Suprapubic skin (tissue), 4 donors: ENCODE measurements around the gene CSTA. TPM values are rescaled to one million over a fixed set of nuclear protein-coding genes. Genes with fewer than 3 reads are reported as not detected.

ENCODE experiments used
- DNase-seq, 2 donors: peaks; one replicate each; pipeline ENCODE4 v3.0.0-alpha.2; 2019; ENCODE audit warnings: low spot score in 2 of 2
- H3K27ac ChIP-seq: fragments of 200-600 bp; sonication (generic); one replicate; pipeline ENCODE4 v1.5.1; 2019
- H3K27me3 ChIP-seq: fragments of 200-600 bp; sonication (generic); one replicate; pipeline ENCODE4 v1.5.1; 2019
- H3K36me3 ChIP-seq: fragments of 200-600 bp; sonication (generic); one replicate; pipeline ENCODE4 v1.5.1; 2019
- H3K4me1 ChIP-seq: fragments of 200-600 bp; sonication (generic); one replicate; pipeline ENCODE4 v1.5.1; 2019
- H3K4me3 ChIP-seq: fragments of 200-600 bp; sonication (generic); one replicate; pipeline ENCODE4 v1.5.1; 2019; ENCODE audit warnings: mild to moderate bottlenecking
- H3K9me3 ChIP-seq: fragments of 200-600 bp; sonication (generic); one replicate; pipeline ENCODE4 v1.5.1; 2019
- CTCF ChIP-seq, 2 donors: fragments of 200-600 bp in 1 of 2; fragments of 450-650 bp in 1 of 2; sonication (generic) in 1 of 2; IDR thresholded peaks; one replicate each; pipeline ENCODE4 v1.5.1; 2016 to 2019; ENCODE audit warnings: antibody characterized with exemption in 2 of 2, mild to moderate bottlenecking in 1 of 2, moderate library complexity in 1 of 2
- EP300 ChIP-seq: sonication (generic); formaldehyde crosslinking; IDR thresholded peaks from one replicate; pipeline ENCODE4 v1.6.1; 2017; ENCODE audit warnings: antibody characterized with exemption
- POLR2A ChIP-seq, 2 donors: fragments of 450-650 bp; IDR thresholded peaks; one replicate each; pipeline ENCODE4 v1.6.1; 2017; ENCODE audit warnings: antibody characterized with exemption in 2 of 2, mild to moderate bottlenecking in 2 of 2, moderate library complexity in 2 of 2
- POLR2AphosphoS5 ChIP-seq, 3 donors: sonication (generic); formaldehyde crosslinking; IDR thresholded peaks; one replicate each; pipeline ENCODE4 v1.6.1; 2017; ENCODE audit warnings: antibody characterized with exemption in 3 of 3
- WGBS: methylation state at CpG from one replicate; pipeline ENCODE4 v1.1.5; 2018; 5-methylcytosine and 5-hydroxymethylcytosine counted together
- total RNA-seq, 4 donors: library from RNA; depleted of rRNA; stranded (reverse); fragments of >200 nt; gene quantifications; one replicate each; pipeline ENCODE4 v1.1.0, GENCODE V29; 2016

The CSTA gene
- 100 to 1,000 TPM in 3 of 4 donors, 10 to 100 TPM in 1; 22.4 to 253 (median 192) TPM for total RNA-seq

- WGBS: 27% methylated on average over 6 of the region's 6 CpGs
- no peak within 1 kb of the TSS for H3K27ac ChIP-seq
- TF ChIP-seq POLR2AphosphoS5 (IDR thresholded peaks at IDR 0.05) (peak in 1 of 3 donors; percentile 58), EP300 (no peak)
- no peaks in the 10 kb centered on the region for H3K36me3 ChIP-seq
- no peak for DNase-seq
- H3K4me1 ChIP-seq: peaks cover 3% of the 10 kb centered on the region
- peak within 1 kb of the TSS; percentile 17 for H3K4me3 ChIP-seq
- H3K27me3 ChIP-seq: no peaks in the 10 kb centered on the region
- no peaks in the 10 kb centered on the region for H3K9me3 ChIP-seq
Observed at GRCh38 chr3:122324871-122325323, at the start of gene CSTA. Gene CSTA (plus strand): TSS chr3:122325248. CDS start chr3:122325293, 45 bp downstream.

- no peak for TF ChIP-seq POLR2A (IDR thresholded peaks at IDR 0.05)
- no peak for TF ChIP-seq CTCF (IDR thresholded peaks at IDR 0.05)
- no peak for TF ChIP-seq POLR2AphosphoS5 (IDR thresholded peaks at IDR 0.05)
- no peak for TF ChIP-seq EP300
- no peaks in the 10 kb centered on the region for H3K27me3 ChIP-seq
- H3K4me3 ChIP-seq: no peak overlapping the region
- no peaks in the 10 kb centered on the region for H3K4me1 ChIP-seq
- no peak for DNase-seq
- no peaks in the 10 kb centered on the region for H3K9me3 ChIP-seq
- 80% methylated on average over 3 of the region's 3 CpGs for WGBS
- no peaks in the 10 kb centered on the region for H3K36me3 ChIP-seq
- H3K27ac ChIP-seq: no peak overlapping the region
Observed at GRCh38 chr3:122281891-122282290, 43.2 kb upstream of the CSTA start.

GRCh38 chr3:122283796-122284445 lies 41.1 kb upstream of the CSTA start:
- Histone ChIP-seq H3K27me3 (no peaks in the 10 kb centered on the region), H3K36me3 (no peaks in the 10 kb centered on the region), H3K4me1 (no peaks in the 10 kb centered on the region), H3K27ac (no peak overlapping the region), H3K4me3 (no peak overlapping the region), H3K9me3 (no peaks in the 10 kb centered on the region)
- no peak for DNase-seq
- WGBS: 90% methylated on average over 21 of the region's 22 CpGs
- TF ChIP-seq CTCF (IDR thresholded peaks at IDR 0.05) (no peak), POLR2A (IDR thresholded peaks at IDR 0.05) (no peak), POLR2AphosphoS5 (IDR thresholded peaks at IDR 0.05) (no peak), EP300 (no peak)

- Histone ChIP-seq H3K4me3 (no peak overlapping the region), H3K27me3 (no peaks in the 10 kb centered on the region), H3K36me3 (no peaks in the 10 kb centered on the region), H3K9me3 (no peaks in the 10 kb centered on the region), H3K4me1 (no peaks in the 10 kb centered on the region), H3K27ac (no peak overlapping the region)
- no peak for DNase-seq
- TF ChIP-seq CTCF (IDR thresholded peaks at IDR 0.05): no peak
- TF ChIP-seq POLR2AphosphoS5 (IDR thresholded peaks at IDR 0.05): no peak
- TF ChIP-seq POLR2A (IDR thresholded peaks at IDR 0.05): no peak
- no peak for TF ChIP-seq EP300
- 93% methylated on average over 12 of the region's 20 CpGs for WGBS
Observed at GRCh38 chr3:122284486-122284885, 40.6 kb upstream of the CSTA start.

GRCh38 chr3:122294359-122294758 lies 30.7 kb upstream of the CSTA start:
- Histone ChIP-seq H3K4me1 (peaks cover 19% of the 10 kb centered on the region), H3K27me3 (no peaks in the 10 kb centered on the region), H3K27ac (no peak overlapping the region), H3K36me3 (no peaks in the 10 kb centered on the region), H3K9me3 (no peaks in the 10 kb centered on the region), H3K4me3 (no peak overlapping the region)
- WGBS: 30% methylated on average over 6 of the region's 6 CpGs
- no peak for DNase-seq
- TF ChIP-seq POLR2A (IDR thresholded peaks at IDR 0.05) (no peak), CTCF (IDR thresholded peaks at IDR 0.05) (no peak), EP300 (no peak), POLR2AphosphoS5 (IDR thresholded peaks at IDR 0.05) (no peak)
